HepG2 (cell line): ENCODE data around the gene RNGTT. TPM values are rescaled to one million over a fixed set of nuclear protein-coding genes. Genes with fewer than 3 reads are reported as not detected.

Experiments
- BCL6 ChIP-seq: IDR thresholded peaks from 2 replicates; pipeline ENCODE4 v1.6.1; 2016; ENCODE audit warnings: missing genetic modification reagents, missing compliant biosample characterization
- CENPX ChIP-seq: sonication (generic); formaldehyde crosslinking; IDR thresholded peaks from 2 replicates; pipeline ENCODE4 v1.9.0; 2021; ENCODE audit warnings: mild to moderate bottlenecking, missing genetic modification reagents, moderate library complexity
- EZH2 ChIP-seq: conservative IDR thresholded peaks from 2 replicates; pipeline ENCODE4 v1.6.1; 2012; ENCODE audit warnings: mild to moderate bottlenecking, low read depth, low read length, moderate library complexity
- HNF1B ChIP-seq: sonication (generic); formaldehyde crosslinking; IDR thresholded peaks from 2 replicates; pipeline ENCODE4 v1.5.1; 2020; ENCODE audit warnings: mild to moderate bottlenecking, moderate library complexity, missing genetic modification reagents
- HNF4A ChIP-seq: sonication (generic); formaldehyde crosslinking; IDR thresholded peaks from 2 replicates; pipeline ENCODE4 v1.4.0; 2020; ENCODE audit warnings: missing genetic modification reagents
- KLF12 ChIP-seq: sonication (generic); formaldehyde crosslinking; IDR thresholded peaks from 2 replicates; pipeline ENCODE4 v1.4.0; 2020; ENCODE audit warnings: missing genetic modification reagents, borderline replicate concordance
- MBD4 ChIP-seq: IDR thresholded peaks from 2 replicates; pipeline ENCODE4 v1.6.1; 2012; ENCODE audit warnings: low read length, inconsistent platforms, borderline replicate concordance
- NFKBIZ ChIP-seq: IDR thresholded peaks from 2 replicates; pipeline ENCODE4 v1.6.1; 2018; ENCODE audit warnings: missing genetic modification reagents, missing compliant biosample characterization
- SP1 ChIP-seq, 2 experiments: fragments of 450-650 bp in 1 of 2; sonication (generic) in 1 of 2; formaldehyde crosslinking in 1 of 2; IDR thresholded peaks; 2 replicates each; pipeline versions ENCODE4 v1.4.0 to v1.6.1; 2016 to 2020; ENCODE audit warnings: missing genetic modification reagents in 1 of 2
- TBL1XR1 ChIP-seq: fragments of 150-350 bp; IDR thresholded peaks from 2 replicates; pipeline ENCODE4 v1.6.1; 2014; ENCODE audit warnings: borderline replicate concordance, low read length; ENCODE audit not compliant: partially characterized antibody
- TBX3 ChIP-seq: fragments of 450-650 bp; IDR thresholded peaks from 2 replicates; pipeline ENCODE4 v1.6.1; 2017; ENCODE audit warnings: antibody characterized with exemption, mild to moderate bottlenecking, inconsistent platforms, borderline replicate concordance
- TCF7 ChIP-seq: sonication (generic); IDR thresholded peaks from 2 replicates; pipeline ENCODE4 v1.6.1; 2016; ENCODE audit warnings: antibody characterized with exemption, low read depth
- ZNF136 ChIP-seq: sonication (generic); formaldehyde crosslinking; IDR thresholded peaks from 2 replicates; pipeline ENCODE4 v1.8.1; 2022; ENCODE audit warnings: low read depth, mild to moderate bottlenecking, moderate library complexity, missing genetic modification reagents
- ZNF160 ChIP-seq: sonication (generic); formaldehyde crosslinking; IDR thresholded peaks from 2 replicates; pipeline ENCODE4 v1.8.0; 2022; ENCODE audit warnings: mild to moderate bottlenecking, inconsistent platforms, missing genetic modification reagents
- ZNF224 ChIP-seq: sonication (generic); formaldehyde crosslinking; IDR thresholded peaks from 2 replicates; pipeline ENCODE4 v1.5.0; 2020; ENCODE audit warnings: mild to moderate bottlenecking, missing genetic modification reagents
- ZNF530 ChIP-seq: sonication (generic); formaldehyde crosslinking; IDR thresholded peaks from 2 replicates; pipeline ENCODE4 v1.5.0; 2020; ENCODE audit warnings: low read depth, mild to moderate bottlenecking, missing genetic modification reagents
- ZNF766 ChIP-seq: sonication (generic); formaldehyde crosslinking; IDR thresholded peaks from 2 replicates; pipeline ENCODE4 v1.5.0; 2020; ENCODE audit warnings: missing genetic modification reagents, borderline replicate concordance
- polyA plus RNA-seq, 8 experiments: library from polyadenylated mRNA; depleted of rRNA in 3 of 8; stranded (reverse) in 7 of 8; unstranded in 1 of 8; fragments of >200 nt; fragmentation: Illumina TruSeq in 4 of 8; extraction: Trizol in 4 of 8; gene quantifications; 2 replicates each; pipeline versions ENCODE4 v1.2.1 to v1.2.3, GENCODE V29; 2011 to 2016; ENCODE audit warnings: low read depth in 4 of 8, missing spikeins in 1 of 8, mixed read lengths in 1 of 8; ENCODE audit not compliant: insufficient read depth in 1 of 8
- total RNA-seq, 5 experiments: library from RNA; depleted of rRNA; stranded (reverse); fragments of >200 nt; fragmentation: Illumina TruSeq; extraction: Trizol; gene quantifications; 2 replicates each; pipeline ENCODE4 v1.2.3, GENCODE V29; 2016; ENCODE audit warnings: low read depth in 1 of 5
- TF ChIP-seq, protein P1 (sequence below): sonication (generic); formaldehyde crosslinking; IDR thresholded peaks from 2 replicates; pipeline ENCODE4 v1.8.0; 2022; ENCODE audit warnings: mild to moderate bottlenecking, missing genetic modification reagents
- TF ChIP-seq, protein P2 (sequence below): sonication (generic); formaldehyde crosslinking; IDR thresholded peaks from 2 replicates; pipeline ENCODE4 v1.4.0; 2020; ENCODE audit warnings: mild to moderate bottlenecking, missing genetic modification reagents
- TF ChIP-seq, protein P3 (sequence below): sonication (generic); formaldehyde crosslinking; IDR thresholded peaks from 2 replicates; pipeline ENCODE4 v1.8.1; 2023; ENCODE audit warnings: mild to moderate bottlenecking, missing genetic modification reagents, borderline replicate concordance
- TF ChIP-seq, protein P4 (sequence below): sonication (generic); formaldehyde crosslinking; IDR thresholded peaks from 2 replicates; pipeline ENCODE4 v1.5.1; 2020; ENCODE audit warnings: missing genetic modification reagents, mild to moderate bottlenecking, borderline replicate concordance
- TF ChIP-seq, protein P5 (sequence below): sonication (generic); formaldehyde crosslinking; IDR thresholded peaks from 2 replicates; pipeline ENCODE4 v1.4.0; 2020; ENCODE audit warnings: missing genetic modification reagents

Gene RNGTT
- total and polyA plus RNA-seq, 2 of the 13 experiments (the other 11 are each of a cell fraction or from before 2014, with no cell fraction given) = 6.0 to 22.6 TPM

DNA sequence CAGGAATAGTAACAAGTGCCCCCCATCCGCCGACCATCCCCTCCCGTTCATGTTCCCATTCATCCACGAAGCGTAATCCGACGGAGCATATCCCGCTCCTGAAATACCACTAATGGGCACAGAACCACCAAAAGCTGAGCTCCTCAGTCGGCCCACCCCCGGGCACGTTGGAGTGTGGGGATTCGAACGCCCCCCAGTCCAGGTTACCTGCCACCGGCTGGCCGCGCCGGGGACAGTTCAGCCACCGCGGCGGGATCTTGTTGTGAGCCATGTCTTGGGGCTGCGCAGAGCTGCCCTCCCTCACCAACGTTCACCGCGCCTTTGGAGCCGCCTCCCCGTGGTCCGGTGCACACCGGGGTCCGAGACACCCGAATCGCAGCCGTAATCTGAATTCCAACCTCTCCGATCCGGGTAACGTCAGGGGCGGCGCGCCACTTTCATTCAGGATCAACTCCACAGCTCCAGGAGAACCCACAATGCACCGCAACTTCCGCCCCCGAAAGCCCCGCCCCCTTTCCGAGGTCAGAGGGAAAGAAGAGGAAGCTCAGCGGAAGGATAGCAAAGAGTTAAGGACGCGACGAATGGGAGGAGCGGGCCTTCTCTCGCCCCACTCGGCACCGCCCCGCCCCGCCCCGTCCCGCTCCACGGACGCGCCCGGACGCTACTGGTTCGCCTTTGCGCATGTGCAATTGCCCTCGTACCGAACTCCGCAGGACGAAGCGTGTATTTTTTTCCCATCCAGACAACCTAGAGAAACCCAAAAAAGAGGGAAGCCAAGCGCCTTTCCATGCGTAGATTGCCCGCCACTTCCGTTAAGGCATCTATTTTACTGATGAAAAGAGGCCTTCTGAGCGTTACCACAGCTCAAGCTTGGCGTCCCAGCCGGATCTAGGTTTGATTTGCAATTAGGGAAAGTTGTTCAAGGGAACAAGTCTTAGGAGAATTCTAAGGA, at the start of gene RNGTT (continued):
- TF ChIP-seq, protein P1, sequence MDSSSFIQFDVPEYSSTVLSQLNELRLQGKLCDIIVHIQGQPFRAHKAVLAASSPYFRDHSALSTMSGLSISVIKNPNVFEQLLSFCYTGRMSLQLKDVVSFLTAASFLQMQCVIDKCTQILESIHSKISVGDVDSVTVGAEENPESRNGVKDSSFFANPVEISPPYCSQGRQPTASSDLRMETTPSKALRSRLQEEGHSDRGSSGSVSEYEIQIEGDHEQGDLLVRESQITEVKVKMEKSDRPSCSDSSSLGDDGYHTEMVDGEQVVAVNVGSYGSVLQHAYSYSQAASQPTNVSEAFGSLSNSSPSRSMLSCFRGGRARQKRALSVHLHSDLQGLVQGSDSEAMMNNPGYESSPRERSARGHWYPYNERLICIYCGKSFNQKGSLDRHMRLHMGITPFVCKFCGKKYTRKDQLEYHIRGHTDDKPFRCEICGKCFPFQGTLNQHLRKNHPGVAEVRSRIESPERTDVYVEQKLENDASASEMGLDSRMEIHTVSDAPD (CRISPR knock-in tag) = no peak; the same call in 1 of the 2 replicates
- no peak for TF ChIP-seq MBD4
- TF ChIP-seq NFKBIZ (CRISPR knock-in tag) = no peak
- TF ChIP-seq, protein P2, sequence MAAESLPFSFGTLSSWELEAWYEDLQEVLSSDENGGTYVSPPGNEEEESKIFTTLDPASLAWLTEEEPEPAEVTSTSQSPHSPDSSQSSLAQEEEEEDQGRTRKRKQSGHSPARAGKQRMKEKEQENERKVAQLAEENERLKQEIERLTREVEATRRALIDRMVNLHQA = no peak
- TF ChIP-seq, protein P3, sequence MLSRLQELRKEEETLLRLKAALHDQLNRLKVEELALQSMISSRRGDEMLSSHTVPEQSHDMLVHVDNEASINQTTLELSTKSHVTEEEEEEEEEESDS (CRISPR knock-in tag) = no peak
- TF ChIP-seq ZNF136 (CRISPR knock-in tag) = peak; percentile 77; the same call in 1 of the 2 replicates
- TF ChIP-seq ZNF530 (CRISPR knock-in tag) = no peak
- TF ChIP-seq TBL1XR1 = no peak
- TF ChIP-seq HNF4A (CRISPR knock-in tag) = peak; percentile 20; the same call in 1 of the 2 replicates
- TF ChIP-seq, protein P4, sequence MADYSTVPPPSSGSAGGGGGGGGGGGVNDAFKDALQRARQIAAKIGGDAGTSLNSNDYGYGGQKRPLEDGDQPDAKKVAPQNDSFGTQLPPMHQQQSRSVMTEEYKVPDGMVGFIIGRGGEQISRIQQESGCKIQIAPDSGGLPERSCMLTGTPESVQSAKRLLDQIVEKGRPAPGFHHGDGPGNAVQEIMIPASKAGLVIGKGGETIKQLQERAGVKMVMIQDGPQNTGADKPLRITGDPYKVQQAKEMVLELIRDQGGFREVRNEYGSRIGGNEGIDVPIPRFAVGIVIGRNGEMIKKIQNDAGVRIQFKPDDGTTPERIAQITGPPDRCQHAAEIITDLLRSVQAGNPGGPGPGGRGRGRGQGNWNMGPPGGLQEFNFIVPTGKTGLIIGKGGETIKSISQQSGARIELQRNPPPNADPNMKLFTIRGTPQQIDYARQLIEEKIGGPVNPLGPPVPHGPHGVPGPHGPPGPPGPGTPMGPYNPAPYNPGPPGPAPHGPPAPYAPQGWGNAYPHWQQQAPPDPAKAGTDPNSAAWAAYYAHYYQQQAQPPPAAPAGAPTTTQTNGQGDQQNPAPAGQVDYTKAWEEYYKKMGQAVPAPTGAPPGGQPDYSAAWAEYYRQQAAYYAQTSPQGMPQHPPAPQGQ (CRISPR knock-in tag) = no peak
- peak; percentile 72 for TF ChIP-seq HNF1B (CRISPR knock-in tag)
- TF ChIP-seq ZNF224 (CRISPR knock-in tag) = 0 out of 2 replicates have a peak, but pooled peaks have one; percentile 40
- TF ChIP-seq CENPX (CRISPR knock-in tag) = no peak
- TF ChIP-seq BCL6 (CRISPR knock-in tag) = peak; percentile 30; the same call in 1 of the 2 replicates
- no peak for TF ChIP-seq EZH2
- peak; percentile 70; the same call in 1 of the 2 replicates for TF ChIP-seq KLF12 (CRISPR knock-in tag)
- peak; percentile 86; the same call in 1 of the 2 replicates for TF ChIP-seq ZNF160
- no peak for TF ChIP-seq SP1 (IDR thresholded peaks at IDR 0.05)
- TF ChIP-seq SP1 (CRISPR knock-in tag; IDR thresholded peaks at IDR 0.05) = peak; percentile 91
- TF ChIP-seq, protein P5, sequence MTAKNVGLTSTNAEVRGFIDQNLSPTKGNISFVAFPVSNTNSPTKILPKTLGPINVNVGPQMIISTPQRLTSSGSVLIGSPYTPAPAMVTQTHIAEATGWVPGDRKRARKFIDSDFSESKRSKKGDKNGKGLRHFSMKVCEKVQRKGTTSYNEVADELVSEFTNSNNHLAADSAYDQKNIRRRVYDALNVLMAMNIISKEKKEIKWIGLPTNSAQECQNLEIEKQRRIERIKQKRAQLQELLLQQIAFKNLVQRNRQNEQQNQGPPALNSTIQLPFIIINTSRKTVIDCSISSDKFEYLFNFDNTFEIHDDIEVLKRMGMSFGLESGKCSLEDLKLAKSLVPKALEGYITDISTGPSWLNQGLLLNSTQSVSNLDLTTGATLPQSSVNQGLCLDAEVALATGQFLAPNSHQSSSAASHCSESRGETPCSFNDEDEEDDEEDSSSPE (CRISPR knock-in tag) = no peak; the same call in 1 of the 2 replicates
- TF ChIP-seq ZNF766 (CRISPR knock-in tag) = no peak
- TF ChIP-seq TCF7 = no peak
- TF ChIP-seq TBX3 = no peak; the same call in 1 of the 2 replicates
